PC-3 (cell line): ENCODE data around the gene DGKI. TPM values are rescaled to one million over a fixed set of nuclear protein-coding genes. Genes with fewer than 3 reads are reported as not detected.

Experiments
- ATAC-seq: fragments of 200-7000 bp; cut with Tn5 transposase; 2 replicates; pipeline ENCODE4 v1.9.1; 2020; ENCODE audit warnings: mild to moderate bottlenecking, moderate library complexity
- BruUV-seq: library from RNA; stranded (reverse); fragments of 400-500 nt; replicated peaks from 2 replicates; lab custom pipeline; 2021; lab: Mats Ljungman, UMichigan
- CTCF ChIA-PET: fragments of 300-600 bp; sonication (Branson Sonifier 250); formaldehyde crosslinking; loops from one replicate; lab custom pipeline; 2022; ENCODE audit warnings: antibody characterized with exemption; lab: Charles Lee
- POLR2A ChIA-PET: fragments of 300-600 bp; sonication (Branson Sonifier 250); formaldehyde crosslinking; loops from one replicate; lab custom pipeline; 2022; ENCODE audit warnings: antibody characterized with exemption; ENCODE audit not compliant: unreplicated experiment; lab: Charles Lee
- DNase-seq: peaks from one replicate; pipeline ENCODE4 v3.0.0-alpha.2; 2015
- H2AFZ ChIP-seq: fragments of 300-600 bp; sonication (generic); 2 replicates; pipeline ENCODE4 v1.6.0; 2016; ENCODE audit warnings: antibody characterized with exemption, low read length
- H3F3A ChIP-seq: fragments of 300-600 bp; sonication (generic); one replicate; pipeline ENCODE4 v1.6.0; 2017; ENCODE audit warnings: antibody characterized with exemption, low read length, control low read depth, mild to moderate bottlenecking; ENCODE audit not compliant: unreplicated experiment
- H3K27ac ChIP-seq: fragments of 300-600 bp; sonication (generic); 2 replicates; pipeline ENCODE4 v1.5.1; 2016; ENCODE audit warnings: mild to moderate bottlenecking, low read length
- H3K27me3 ChIP-seq: fragments of 300-600 bp; sonication (generic); 2 replicates; pipeline ENCODE4 v1.6.1; 2016; ENCODE audit warnings: low read length, mixed read lengths
- H3K36me3 ChIP-seq: fragments of 300-600 bp; sonication (generic); 2 replicates; pipeline ENCODE4 v1.6.1; 2016; ENCODE audit warnings: low read depth, mixed run types, low read length, mixed read lengths
- H3K4me1 ChIP-seq: fragments of 300-600 bp; sonication (generic); 2 replicates; pipeline ENCODE4 v1.5.1; 2016; ENCODE audit warnings: low read length; ENCODE audit not compliant: insufficient read depth
- H3K4me2 ChIP-seq: fragments of 300-600 bp; sonication (generic); 2 replicates; pipeline ENCODE4 v1.6.0; 2016; ENCODE audit warnings: low read length
- H3K4me3 ChIP-seq: fragments of 300-600 bp; sonication (generic); 2 replicates; pipeline ENCODE4 v1.5.1; 2016; ENCODE audit warnings: mild to moderate bottlenecking, low read length, mixed read lengths
- H3K79me2 ChIP-seq: fragments of 300-600 bp; sonication (generic); 2 replicates; pipeline ENCODE4 v1.6.1; 2017; ENCODE audit warnings: low read length, mixed read lengths
- H3K9ac ChIP-seq: fragments of 300-600 bp; sonication (generic); 2 replicates; pipeline ENCODE4 v1.6.0; 2016; ENCODE audit warnings: mild to moderate bottlenecking, low read length
- H3K9me2 ChIP-seq: fragments of 300-600 bp; sonication (generic); replicated peaks from 2 replicates; pipeline ENCODE4 v1.6.1; 2016; ENCODE audit warnings: mixed run types, low read length, mixed read lengths
- H3K9me3 ChIP-seq: fragments of 300-600 bp; sonication (generic); 2 replicates; pipeline ENCODE4 v1.6.1; 2016; ENCODE audit warnings: low read length, mixed read lengths
- H4K20me1 ChIP-seq: fragments of 300-600 bp; sonication (generic); 2 replicates; pipeline ENCODE4 v1.6.1; 2016; ENCODE audit warnings: low read length, mixed read lengths
- CTCF ChIP-seq: fragments of 300-600 bp; sonication (generic); conservative IDR thresholded peaks from 2 replicates; pipeline ENCODE4 v1.5.1; 2017; ENCODE audit warnings: antibody characterized with exemption, low read depth, mild to moderate bottlenecking, low read length
- EZH2 ChIP-seq: fragments of 300-600 bp; sonication (generic); IDR thresholded peaks from one replicate; pipeline ENCODE4 v1.6.1; 2017; ENCODE audit warnings: antibody characterized with exemption, mild to moderate bottlenecking, low read length; ENCODE audit not compliant: unreplicated experiment
- EZH2phosphoT487 ChIP-seq: fragments of 300-600 bp; sonication (generic); IDR thresholded peaks from 2 replicates; pipeline ENCODE4 v1.6.1; 2018; ENCODE audit warnings: mild to moderate bottlenecking, antibody characterized with exemption, low read length, borderline replicate concordance
- intact Hi-C: fragments of 100-400 bp; cut with micrococcal nuclease; formaldehyde crosslinking; loops from 2 replicates; pipeline ENCODE4 v1.9.0; 2023
- total RNA-seq: library from RNA; depleted of rRNA; stranded (reverse); fragments of >200 nt; gene quantifications from 2 replicates; pipeline ENCODE4 v1.2.3, GENCODE V29; 2014

DGKI gene
- total RNA-seq, 1 experiment from 2014 or later = not detected

- DNase-seq = no peak
- Histone ChIP-seq H3K4me1 (no peaks in the 10 kb centered on the region), H4K20me1 (no peaks in the 10 kb centered on the region), H3K4me2 (no peak overlapping the region), H3K27ac (no peak overlapping the region), H2AFZ (no peak overlapping the region), H3F3A (no peaks in the 10 kb centered on the region), H3K9me3 (no peaks in the 10 kb centered on the region), H3K9ac (no peak overlapping the region), H3K36me3 (no peaks in the 10 kb centered on the region), H3K79me2 (no peaks in the 10 kb centered on the region), H3K9me2 (no peaks in the 10 kb centered on the region), H3K4me3 (no peak overlapping the region), H3K27me3 (peaks cover 91% of the 10 kb centered on the region)
- ATAC-seq = no peak
- no TSS peak for BruUV-seq
- no peak for TF ChIP-seq EZH2
- TF ChIP-seq CTCF = no peak
- no peak for TF ChIP-seq EZH2phosphoT487
- CTCF ChIA-PET = interaction anchor here (0.5 kb wide), 1 partner anchor 8 kb away, joined by 15 read pairs; no protein-coding TSS in a partner anchor
- POLR2A ChIA-PET = no interaction called here
- intact Hi-C loops = no loop called here
Observed at GRCh38 chr7:137728426-137728825, 118.3 kb downstream of the DGKI start.

GRCh38 chr7:137727413-137727812 is 119.4 kb downstream of the DGKI start:
- H3K4me2 ChIP-seq = no peak overlapping the region
- no peaks in the 10 kb centered on the region for H3F3A ChIP-seq
- H3K4me3 ChIP-seq = no peak overlapping the region
- H3K4me1 ChIP-seq = no peaks in the 10 kb centered on the region
- DNase-seq = no peak
- H3K36me3 ChIP-seq = no peaks in the 10 kb centered on the region
- ATAC-seq = no peak
- intact Hi-C loops = no loop called here
- no peak overlapping the region for H2AFZ ChIP-seq
- no TSS peak for BruUV-seq
- POLR2A ChIA-PET = no interaction called here
- H3K27ac ChIP-seq = no peak overlapping the region
- CTCF ChIA-PET = no interaction called here
- peaks cover 90% of the 10 kb centered on the region for H3K27me3 ChIP-seq
- H3K9ac ChIP-seq = no peak overlapping the region
- H3K9me2 ChIP-seq = no peaks in the 10 kb centered on the region
- H3K9me3 ChIP-seq = no peaks in the 10 kb centered on the region
- no peaks in the 10 kb centered on the region for H3K79me2 ChIP-seq
- H4K20me1 ChIP-seq = no peaks in the 10 kb centered on the region
- no peak for TF ChIP-seq EZH2phosphoT487
- TF ChIP-seq CTCF = no peak
- no peak for TF ChIP-seq EZH2

GRCh38 chr7:137718355-137718754 is 128.4 kb downstream of the DGKI start:
- no peak overlapping the region for H3K9ac ChIP-seq
- no peak overlapping the region for H2AFZ ChIP-seq
- CTCF ChIA-PET = no interaction called here
- ATAC-seq = no peak
- no peak overlapping the region for H3K4me3 ChIP-seq
- no peaks in the 10 kb centered on the region for H3K9me3 ChIP-seq
- peaks cover 87% of the 10 kb centered on the region for H3K27me3 ChIP-seq
- H3F3A ChIP-seq = no peaks in the 10 kb centered on the region
- no peak overlapping the region for H3K27ac ChIP-seq
- no peaks in the 10 kb centered on the region for H3K4me1 ChIP-seq
- H3K9me2 ChIP-seq = no peaks in the 10 kb centered on the region
- intact Hi-C loops = no loop called here
- TF ChIP-seq CTCF = no peak
- no peak for TF ChIP-seq EZH2
- no peak for TF ChIP-seq EZH2phosphoT487
- no peaks in the 10 kb centered on the region for H4K20me1 ChIP-seq
- no TSS peak for BruUV-seq
- POLR2A ChIA-PET = no interaction called here
- H3K79me2 ChIP-seq = no peaks in the 10 kb centered on the region
- no peaks in the 10 kb centered on the region for H3K36me3 ChIP-seq
- no peak for DNase-seq
- H3K4me2 ChIP-seq = no peak overlapping the region
